Hepatocyte (in vitro differentiated cells): ENCODE measurements around the gene RIPPLY3.

Source experiments
- CTCF ChIP-seq: fragments of 200-600 bp; sonication (generic); IDR thresholded peaks from 2 replicates; pipeline ENCODE4 v1.5.1; 2016; ENCODE audit warnings: antibody characterized with exemption, mild to moderate bottlenecking; ENCODE audit not compliant: poor library complexity
- EZH2 ChIP-seq: fragments of 200-600 bp; sonication (generic); IDR thresholded peaks from 2 replicates; pipeline ENCODE4 v1.6.1; 2016; ENCODE audit warnings: antibody characterized with exemption, mild to moderate bottlenecking, borderline replicate concordance
- EZH2phosphoT487 ChIP-seq: fragments of 200-600 bp; sonication (generic); IDR thresholded peaks from one replicate; pipeline ENCODE4 v1.6.1; 2018; ENCODE audit warnings: antibody characterized with exemption, mild to moderate bottlenecking, low read depth, moderate library complexity; ENCODE audit not compliant: unreplicated experiment, severe bottlenecking

- no peak for TF ChIP-seq CTCF
- no peak for TF ChIP-seq EZH2
- no peak for TF ChIP-seq EZH2phosphoT487
Observed at GRCh38 chr21:37045556-37045955, 39.1 kb downstream of the RIPPLY3 start.
